GM23338 (cell line): Measurements from ENCODE around the gene GRID1. TPM values are rescaled to one million over a fixed set of nuclear protein-coding genes. Genes with fewer than 3 reads are reported as not detected.

Experiments
- ATAC-seq: fragments of 200-7000 bp; cut with Tn5 transposase; 3 replicates; pipeline ENCODE4 v1.9.1; 2020
- DNase-seq: peaks from one replicate; pipeline ENCODE4 v3.0.0-alpha.2; 2015; ENCODE audit warnings: low spot score
- H2AFZ ChIP-seq: fragments of 200-600 bp; sonication (generic); 2 replicates; pipeline ENCODE4 v1.8.0; 2016; ENCODE audit warnings: antibody characterized with exemption, mild to moderate bottlenecking, moderate library complexity
- H3F3A ChIP-seq: fragments of 200-600 bp; sonication (generic); replicated peaks from 2 replicates; pipeline ENCODE4 v1.8.0; 2017; ENCODE audit warnings: antibody characterized with exemption, mixed run types, low read depth
- H3K27ac ChIP-seq: fragments of 200-600 bp; sonication (generic); 2 replicates; pipeline ENCODE4 v1.6.1; 2016; ENCODE audit warnings: low read depth
- H3K27me3 ChIP-seq: fragments of 200-600 bp; sonication (generic); 2 replicates; pipeline ENCODE4 v1.8.0; 2016; ENCODE audit warnings: mild to moderate bottlenecking, mixed run types, moderate library complexity; ENCODE audit not compliant: insufficient read depth
- H3K36me3 ChIP-seq: fragments of 200-600 bp; sonication (generic); 2 replicates; pipeline ENCODE4 v1.8.0; 2016; ENCODE audit warnings: mild to moderate bottlenecking; ENCODE audit not compliant: insufficient read depth
- H3K4me1 ChIP-seq: fragments of 200-600 bp; sonication (generic); 2 replicates; pipeline ENCODE4 v1.8.0; 2016; ENCODE audit warnings: mild to moderate bottlenecking, moderate library complexity; ENCODE audit not compliant: insufficient read depth
- H3K4me2 ChIP-seq: fragments of 200-600 bp; sonication (generic); 2 replicates; pipeline ENCODE4 v1.7.1; 2017; ENCODE audit warnings: mixed run types
- H3K4me3 ChIP-seq: fragments of 200-600 bp; sonication (generic); 2 replicates; pipeline ENCODE4 v1.6.1; 2016; ENCODE audit warnings: mixed run types
- H3K79me2 ChIP-seq: fragments of 200-600 bp; sonication (generic); replicated peaks from 2 replicates; pipeline ENCODE4 v1.8.0; 2017; ENCODE audit warnings: mild to moderate bottlenecking; ENCODE audit not compliant: insufficient read depth
- H3K9me2 ChIP-seq: fragments of 200-600 bp; sonication (generic); 2 replicates; pipeline ENCODE4 v1.8.0; 2017; ENCODE audit not compliant: insufficient read depth
- H4K20me1 ChIP-seq: fragments of 200-600 bp; sonication (generic); replicated peaks from 2 replicates; pipeline ENCODE4 v1.8.0; 2017; ENCODE audit warnings: mild to moderate bottlenecking; ENCODE audit not compliant: insufficient read depth
- H3K27ac Mint-ChIP-seq: 2 replicates; pipeline ENCODE4 v1.8.0; 2020; ENCODE audit warnings: inconsistent platforms, mild to moderate bottlenecking, moderate library complexity, mixed read lengths
- H3K27me3 Mint-ChIP-seq: 3 replicates; pipeline ENCODE4 v1.8.0; 2022; ENCODE audit warnings: low read depth, mild to moderate bottlenecking, moderate library complexity, mixed read lengths, inconsistent platforms; ENCODE audit not compliant: insufficient read depth, poor library complexity
- H3K36me3 Mint-ChIP-seq: 3 replicates; pipeline ENCODE4 v1.8.0; 2021; ENCODE audit warnings: low read depth, mild to moderate bottlenecking, inconsistent platforms, moderate library complexity, mixed read lengths
- H3K4me1 Mint-ChIP-seq: 3 replicates; pipeline ENCODE4 v1.8.0; 2020; ENCODE audit warnings: mild to moderate bottlenecking, inconsistent platforms, mixed read lengths
- H3K4me3 Mint-ChIP-seq: 3 replicates; pipeline ENCODE4 v1.8.0; 2021; ENCODE audit warnings: moderate library complexity, mild to moderate bottlenecking, inconsistent platforms, mixed read lengths
- H3K9me3 Mint-ChIP-seq: 3 replicates; pipeline ENCODE4 v1.8.0; 2020; ENCODE audit warnings: moderate library complexity, mild to moderate bottlenecking, inconsistent platforms, mixed read lengths
- CREB1 ChIP-seq: fragments of 250-450 bp; sonication (Bioruptor Pico); IDR thresholded peaks from 2 replicates; pipeline ENCODE4 v1.5.0; 2020; ENCODE audit warnings: low read depth, mild to moderate bottlenecking, moderate library complexity
- EZH2 ChIP-seq: fragments of 200-600 bp; sonication (generic); IDR thresholded peaks from one replicate; pipeline ENCODE4 v1.8.0; 2017; ENCODE audit warnings: antibody characterized with exemption, mild to moderate bottlenecking, low read depth; ENCODE audit not compliant: unreplicated experiment
- EZH2phosphoT487 ChIP-seq: fragments of 200-600 bp; sonication (generic); IDR thresholded peaks from one replicate; pipeline ENCODE4 v1.8.1; 2018; ENCODE audit warnings: antibody characterized with exemption; ENCODE audit not compliant: unreplicated experiment
- JUNB ChIP-seq: IDR thresholded peaks from one replicate; pipeline ENCODE4 v1.6.1; 2016; ENCODE audit warnings: antibody characterized with exemption; ENCODE audit not compliant: unreplicated experiment
- NANOG ChIP-seq: IDR thresholded peaks from 2 replicates; pipeline ENCODE4 v1.6.1; 2016; ENCODE audit warnings: antibody characterized with exemption, borderline replicate concordance
- POLR2AphosphoS5 ChIP-seq: IDR thresholded peaks from 2 replicates; pipeline ENCODE4 v1.6.1; 2016; ENCODE audit warnings: antibody characterized with exemption, low read depth
- ZNF114 ChIP-seq: fragments of 250-450 bp; sonication (Bioruptor Pico); IDR thresholded peaks from 2 replicates; pipeline ENCODE4 v1.5.0; 2020; ENCODE audit warnings: mild to moderate bottlenecking, moderate library complexity
- ZNF331 ChIP-seq: fragments of 250-450 bp; sonication (Bioruptor Pico); IDR thresholded peaks from 2 replicates; pipeline ENCODE4 v1.5.0; 2020; ENCODE audit warnings: low read depth, mild to moderate bottlenecking, moderate library complexity
- polyA plus RNA-seq: library from polyadenylated mRNA; unstranded; fragments of >200 nt; fragmentation: Nextera tagmentation; extraction: Ambion mirVana; gene quantifications from 2 replicates; pipeline ENCODE4 v1.2.1, GENCODE V29; 2016
- total RNA-seq: library from RNA; depleted of rRNA; stranded (reverse); fragments of >200 nt; shearing (Covaris generic); gene quantifications from 2 replicates; pipeline ENCODE4 v1.2.3, GENCODE V29; 2014
- TF ChIP-seq, protein P1 (sequence below): IDR thresholded peaks from 2 replicates; pipeline ENCODE4 v1.6.1; 2016; ENCODE audit warnings: antibody characterized with exemption
- TF ChIP-seq, protein P2 (sequence below): fragments of 250-450 bp; sonication (Bioruptor Pico); IDR thresholded peaks from 2 replicates; pipeline ENCODE4 v1.5.0; 2020; ENCODE audit warnings: mild to moderate bottlenecking, moderate library complexity
- TF ChIP-seq, protein P3 (sequence below), 2 experiments: fragments of 200-600 bp in 1 of 2; sonication (generic) in 1 of 2; conservative IDR thresholded peaks; 2 replicates each; pipeline versions ENCODE4 v1.5.1 to v1.6.1; 2016 to 2017; ENCODE audit warnings: antibody characterized with exemption in 2 of 2, low read depth in 2 of 2, mild to moderate bottlenecking in 2 of 2, moderate library complexity in 1 of 2

Gene GRID1
- total and polyA plus RNA-seq, 2 experiments from 2014 or later, result 0.14 to 0.15 TPM

DNA sequence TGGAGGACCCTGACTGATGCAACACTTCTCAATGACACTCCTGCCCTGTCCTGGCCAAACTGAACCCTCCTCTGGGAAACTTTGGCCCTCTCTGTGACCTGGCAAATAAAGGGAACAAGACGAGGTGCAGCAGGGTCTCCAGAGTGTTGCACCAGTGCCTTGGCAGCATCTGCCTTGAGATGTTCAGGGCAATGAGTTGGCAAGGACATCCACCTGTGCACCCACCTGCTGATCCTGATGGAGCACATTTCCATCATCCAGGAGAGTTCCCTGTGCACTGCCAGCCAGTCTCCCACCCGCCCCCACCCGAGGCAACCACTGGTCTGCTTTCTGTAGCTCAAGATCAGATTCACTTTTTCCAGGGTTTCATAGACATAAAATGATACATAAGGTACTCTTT lies 407.4 kb downstream of the GRID1 start:
- TF ChIP-seq ZNF114, result no peak
- no peak for TF ChIP-seq EZH2phosphoT487
- no peak for TF ChIP-seq EZH2
- TF ChIP-seq JUNB, result no peak
- no peak for TF ChIP-seq POLR2AphosphoS5
- H3K4me3 ChIP-seq, result no peak overlapping the region
- no peak overlapping the region for H2AFZ ChIP-seq
- no peaks in the 10 kb centered on the region for H3K27me3 ChIP-seq
- no peak for ATAC-seq
- peaks cover 94% of the 10 kb centered on the region for H3K9me3 Mint-ChIP-seq
- no peak overlapping the region for H3K4me2 ChIP-seq
- H3K79me2 ChIP-seq, result no peaks in the 10 kb centered on the region
- no peak overlapping the region for H3K27ac Mint-ChIP-seq
- no peak for DNase-seq
- no peak overlapping the region for H3K4me3 Mint-ChIP-seq
- peaks cover 7% of the 10 kb centered on the region for H3K27me3 Mint-ChIP-seq
- H3K4me1 ChIP-seq, result no peaks in the 10 kb centered on the region
- no peaks in the 10 kb centered on the region for H3F3A ChIP-seq
- no peak overlapping the region for H3K27ac ChIP-seq
- H3K4me1 Mint-ChIP-seq, result no peaks in the 10 kb centered on the region
- no peaks in the 10 kb centered on the region for H3K36me3 ChIP-seq
- peaks cover 25% of the 10 kb centered on the region; the same call in 2 of the 3 replicates for H3K36me3 Mint-ChIP-seq
- H4K20me1 ChIP-seq, result no peaks in the 10 kb centered on the region
- no peaks in the 10 kb centered on the region for H3K9me2 ChIP-seq

DNA sequence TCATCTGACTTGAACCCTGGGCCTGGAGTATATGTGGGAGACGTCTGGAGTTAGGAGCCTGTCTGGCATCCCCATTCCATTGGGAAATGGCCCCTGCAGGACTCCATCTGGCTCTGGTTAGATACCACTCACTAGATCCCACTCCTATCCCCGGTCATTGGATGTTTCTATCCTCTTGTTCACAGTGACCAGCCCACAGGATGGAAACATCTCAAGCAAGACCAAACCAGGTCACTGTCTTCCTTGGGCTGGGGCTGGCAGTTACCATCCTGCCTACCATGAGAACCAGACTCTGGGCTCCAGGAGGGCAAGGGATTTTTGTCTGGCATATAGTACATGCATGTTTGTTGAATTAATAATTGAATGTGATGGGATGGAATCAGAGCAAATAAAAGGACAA lies 415.7 kb downstream of the GRID1 start:
- ATAC-seq (no peak), DNase-seq (no peak)
- Histone ChIP-seq H3K36me3 (no peaks in the 10 kb centered on the region; the same call in 1 of the 2 replicates), H3F3A (no peaks in the 10 kb centered on the region), H3K27me3 (no peaks in the 10 kb centered on the region), H3K79me2 (no peaks in the 10 kb centered on the region), H3K4me1 (no peaks in the 10 kb centered on the region), H3K27ac (no peak overlapping the region), H3K4me2 (no peak overlapping the region), H3K4me3 (no peak overlapping the region), H2AFZ (no peak overlapping the region), H4K20me1 (no peaks in the 10 kb centered on the region), H3K9me2 (no peaks in the 10 kb centered on the region)
- peaks cover 4% of the 10 kb centered on the region for H3K27me3 Mint-ChIP-seq
- no peak overlapping the region for H3K27ac Mint-ChIP-seq
- H3K4me3 Mint-ChIP-seq, result no peak overlapping the region
- no peaks in the 10 kb centered on the region for H3K4me1 Mint-ChIP-seq
- peaks cover 40% of the 10 kb centered on the region for H3K9me3 Mint-ChIP-seq
- H3K36me3 Mint-ChIP-seq, result no peaks in the 10 kb centered on the region; the same call in 2 of the 3 replicates
- TF ChIP-seq EZH2phosphoT487, result no peak
- TF ChIP-seq CREB1 (CRISPR knock-in tag), result no peak
- TF ChIP-seq, protein P1, sequence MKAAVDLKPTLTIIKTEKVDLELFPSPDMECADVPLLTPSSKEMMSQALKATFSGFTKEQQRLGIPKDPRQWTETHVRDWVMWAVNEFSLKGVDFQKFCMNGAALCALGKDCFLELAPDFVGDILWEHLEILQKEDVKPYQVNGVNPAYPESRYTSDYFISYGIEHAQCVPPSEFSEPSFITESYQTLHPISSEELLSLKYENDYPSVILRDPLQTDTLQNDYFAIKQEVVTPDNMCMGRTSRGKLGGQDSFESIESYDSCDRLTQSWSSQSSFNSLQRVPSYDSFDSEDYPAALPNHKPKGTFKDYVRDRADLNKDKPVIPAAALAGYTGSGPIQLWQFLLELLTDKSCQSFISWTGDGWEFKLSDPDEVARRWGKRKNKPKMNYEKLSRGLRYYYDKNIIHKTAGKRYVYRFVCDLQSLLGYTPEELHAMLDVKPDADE, result no peak
- TF ChIP-seq EZH2, result no peak
- TF ChIP-seq, protein P2, sequence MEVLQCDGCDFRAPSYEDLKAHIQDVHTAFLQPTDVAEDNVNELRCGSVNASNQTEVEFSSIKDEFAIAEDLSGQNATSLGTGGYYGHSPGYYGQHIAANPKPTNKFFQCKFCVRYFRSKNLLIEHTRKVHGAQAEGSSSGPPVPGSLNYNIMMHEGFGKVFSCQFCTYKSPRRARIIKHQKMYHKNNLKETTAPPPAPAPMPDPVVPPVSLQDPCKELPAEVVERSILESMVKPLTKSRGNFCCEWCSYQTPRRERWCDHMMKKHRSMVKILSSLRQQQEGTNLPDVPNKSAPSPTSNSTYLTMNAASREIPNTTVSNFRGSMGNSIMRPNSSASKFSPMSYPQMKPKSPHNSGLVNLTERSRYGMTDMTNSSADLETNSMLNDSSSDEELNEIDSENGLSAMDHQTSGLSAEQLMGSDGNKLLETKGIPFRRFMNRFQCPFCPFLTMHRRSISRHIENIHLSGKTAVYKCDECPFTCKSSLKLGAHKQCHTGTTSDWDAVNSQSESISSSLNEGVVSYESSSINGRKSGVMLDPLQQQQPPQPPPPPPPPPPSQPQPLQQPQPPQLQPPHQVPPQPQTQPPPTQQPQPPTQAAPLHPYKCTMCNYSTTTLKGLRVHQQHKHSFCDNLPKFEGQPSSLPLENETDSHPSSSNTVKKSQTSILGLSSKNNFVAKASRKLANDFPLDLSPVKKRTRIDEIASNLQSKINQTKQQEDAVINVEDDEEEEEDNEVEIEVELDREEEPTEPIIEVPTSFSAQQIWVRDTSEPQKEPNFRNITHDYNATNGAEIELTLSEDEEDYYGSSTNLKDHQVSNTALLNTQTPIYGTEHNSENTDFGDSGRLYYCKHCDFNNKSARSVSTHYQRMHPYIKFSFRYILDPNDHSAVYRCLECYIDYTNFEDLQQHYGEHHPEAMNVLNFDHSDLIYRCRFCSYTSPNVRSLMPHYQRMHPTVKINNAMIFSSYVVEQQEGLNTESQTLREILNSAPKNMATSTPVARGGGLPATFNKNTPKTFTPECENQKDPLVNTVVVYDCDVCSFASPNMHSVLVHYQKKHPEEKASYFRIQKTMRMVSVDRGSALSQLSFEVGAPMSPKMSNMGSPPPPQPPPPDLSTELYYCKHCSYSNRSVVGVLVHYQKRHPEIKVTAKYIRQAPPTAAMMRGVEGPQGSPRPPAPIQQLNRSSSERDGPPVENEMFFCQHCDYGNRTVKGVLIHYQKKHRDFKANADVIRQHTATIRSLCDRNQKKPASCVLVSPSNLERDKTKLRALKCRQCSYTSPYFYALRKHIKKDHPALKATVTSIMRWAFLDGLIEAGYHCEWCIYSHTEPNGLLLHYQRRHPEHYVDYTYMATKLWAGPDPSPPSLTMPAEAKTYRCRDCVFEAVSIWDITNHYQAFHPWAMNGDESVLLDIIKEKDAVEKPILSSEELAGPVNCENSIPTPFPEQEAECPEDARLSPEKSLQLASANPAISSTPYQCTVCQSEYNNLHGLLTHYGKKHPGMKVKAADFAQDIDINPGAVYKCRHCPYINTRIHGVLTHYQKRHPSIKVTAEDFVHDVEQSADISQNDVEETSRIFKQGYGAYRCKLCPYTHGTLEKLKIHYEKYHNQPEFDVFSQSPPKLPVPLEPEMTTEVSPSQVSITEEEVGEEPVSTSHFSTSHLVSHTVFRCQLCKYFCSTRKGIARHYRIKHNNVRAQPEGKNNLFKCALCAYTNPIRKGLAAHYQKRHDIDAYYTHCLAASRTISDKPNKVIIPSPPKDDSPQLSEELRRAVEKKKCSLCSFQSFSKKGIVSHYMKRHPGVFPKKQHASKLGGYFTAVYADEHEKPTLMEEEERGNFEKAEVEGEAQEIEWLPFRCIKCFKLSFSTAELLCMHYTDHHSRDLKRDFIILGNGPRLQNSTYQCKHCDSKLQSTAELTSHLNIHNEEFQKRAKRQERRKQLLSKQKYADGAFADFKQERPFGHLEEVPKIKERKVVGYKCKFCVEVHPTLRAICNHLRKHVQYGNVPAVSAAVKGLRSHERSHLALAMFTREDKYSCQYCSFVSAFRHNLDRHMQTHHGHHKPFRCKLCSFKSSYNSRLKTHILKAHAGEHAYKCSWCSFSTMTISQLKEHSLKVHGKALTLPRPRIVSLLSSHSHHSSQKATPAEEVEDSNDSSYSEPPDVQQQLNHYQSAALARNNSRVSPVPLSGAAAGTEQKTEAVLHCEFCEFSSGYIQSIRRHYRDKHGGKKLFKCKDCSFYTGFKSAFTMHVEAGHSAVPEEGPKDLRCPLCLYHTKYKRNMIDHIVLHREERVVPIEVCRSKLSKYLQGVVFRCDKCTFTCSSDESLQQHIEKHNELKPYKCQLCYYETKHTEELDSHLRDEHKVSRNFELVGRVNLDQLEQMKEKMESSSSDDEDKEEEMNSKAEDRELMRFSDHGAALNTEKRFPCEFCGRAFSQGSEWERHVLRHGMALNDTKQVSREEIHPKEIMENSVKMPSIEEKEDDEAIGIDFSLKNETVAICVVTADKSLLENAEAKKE (CRISPR knock-in tag), result no peak
- TF ChIP-seq ZNF331 (CRISPR knock-in tag), result no peak
- no peak for TF ChIP-seq ZNF114
- no peak for TF ChIP-seq NANOG
- TF ChIP-seq, protein P3, sequence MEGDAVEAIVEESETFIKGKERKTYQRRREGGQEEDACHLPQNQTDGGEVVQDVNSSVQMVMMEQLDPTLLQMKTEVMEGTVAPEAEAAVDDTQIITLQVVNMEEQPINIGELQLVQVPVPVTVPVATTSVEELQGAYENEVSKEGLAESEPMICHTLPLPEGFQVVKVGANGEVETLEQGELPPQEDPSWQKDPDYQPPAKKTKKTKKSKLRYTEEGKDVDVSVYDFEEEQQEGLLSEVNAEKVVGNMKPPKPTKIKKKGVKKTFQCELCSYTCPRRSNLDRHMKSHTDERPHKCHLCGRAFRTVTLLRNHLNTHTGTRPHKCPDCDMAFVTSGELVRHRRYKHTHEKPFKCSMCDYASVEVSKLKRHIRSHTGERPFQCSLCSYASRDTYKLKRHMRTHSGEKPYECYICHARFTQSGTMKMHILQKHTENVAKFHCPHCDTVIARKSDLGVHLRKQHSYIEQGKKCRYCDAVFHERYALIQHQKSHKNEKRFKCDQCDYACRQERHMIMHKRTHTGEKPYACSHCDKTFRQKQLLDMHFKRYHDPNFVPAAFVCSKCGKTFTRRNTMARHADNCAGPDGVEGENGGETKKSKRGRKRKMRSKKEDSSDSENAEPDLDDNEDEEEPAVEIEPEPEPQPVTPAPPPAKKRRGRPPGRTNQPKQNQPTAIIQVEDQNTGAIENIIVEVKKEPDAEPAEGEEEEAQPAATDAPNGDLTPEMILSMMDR (conservative IDR thresholded peaks at IDR 0.05; ENCODE audit: low read depth in 2 of 2), result no peak
